AG04450 (cell line): ENCODE data around the gene ZNF385D. TPM values are rescaled to one million over a fixed set of nuclear protein-coding genes. Genes with fewer than 3 reads are reported as not detected.

ENCODE experiments used
- CTCF ChIA-PET: fragments of 300-600, 350-600 bp; formaldehyde crosslinking; extraction: SDS; loops from one replicate; lab custom pipeline; 2022; ENCODE audit warnings: antibody characterized with exemption, inconsistent platforms; lab: Charles Lee
- POLR2A ChIA-PET: fragments of 350-600 bp; formaldehyde crosslinking; extraction: SDS; loops from one replicate; lab custom pipeline; 2021; ENCODE audit warnings: antibody characterized with exemption, inconsistent platforms; lab: Yijun Ruan, JAX
- DNase-seq: peaks from one replicate; pipeline ENCODE4 v3.0.0-alpha.2; 2011; ENCODE audit warnings: low read depth, low spot score
- H3K27ac ChIP-seq: one replicate; pipeline ENCODE4 v1.5.1; 2012; ENCODE audit warnings: low read depth, low read length, control low read depth
- H3K27me3 ChIP-seq: one replicate; pipeline ENCODE4 v1.6.0; 2012; ENCODE audit warnings: low read length; ENCODE audit not compliant: control insufficient read depth, insufficient read depth
- H3K4me3 ChIP-seq: 2 replicates; pipeline ENCODE4 v1.5.1; 2011; ENCODE audit warnings: mild to moderate bottlenecking, low read depth, low read length, control low read depth
- H3K9me3 ChIP-seq: 2 replicates; pipeline ENCODE4 v1.5.1; 2012; ENCODE audit warnings: low read length; ENCODE audit not compliant: control insufficient read depth, insufficient read depth
- polyA plus RNA-seq: library from polyadenylated mRNA; depleted of rRNA; stranded (reverse); fragments of >200 nt; gene quantifications from 2 replicates; pipeline ENCODE4 v1.2.3, GENCODE V29; 2011
- TF ChIP-seq, protein P1 (sequence below): IDR thresholded peaks from 2 replicates; pipeline ENCODE4 v1.5.1; 2011; ENCODE audit warnings: low read depth, low read length, control low read depth, inconsistent platforms

ZNF385D gene
- polyA plus RNA-seq, 1 experiment: 0.10 TPM

DNA sequence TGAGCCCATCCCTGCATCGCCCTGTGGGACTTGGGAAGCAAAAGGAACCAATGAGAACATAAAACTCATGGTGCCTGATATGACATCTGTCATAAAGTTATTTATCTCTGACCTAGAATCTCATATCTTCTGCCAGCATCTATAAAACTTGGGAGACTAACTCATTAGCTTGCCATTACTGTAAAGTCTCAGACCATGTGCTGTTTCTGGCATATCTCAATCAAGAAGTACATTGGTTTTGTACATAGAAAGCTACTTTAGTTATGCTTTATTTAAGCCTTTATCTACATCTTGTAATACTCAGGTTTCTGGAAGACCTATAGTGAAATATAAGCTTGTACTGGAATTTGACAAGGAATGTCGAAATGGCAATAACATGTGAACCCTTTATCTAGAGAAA is 112.5 kb downstream of the ZNF385D start:
- Histone ChIP-seq H3K27ac (no peak overlapping the region), H3K9me3 (no peaks in the 10 kb centered on the region), H3K4me3 (no peak overlapping the region), H3K27me3 (no peaks in the 10 kb centered on the region)
- TF ChIP-seq, protein P1, sequence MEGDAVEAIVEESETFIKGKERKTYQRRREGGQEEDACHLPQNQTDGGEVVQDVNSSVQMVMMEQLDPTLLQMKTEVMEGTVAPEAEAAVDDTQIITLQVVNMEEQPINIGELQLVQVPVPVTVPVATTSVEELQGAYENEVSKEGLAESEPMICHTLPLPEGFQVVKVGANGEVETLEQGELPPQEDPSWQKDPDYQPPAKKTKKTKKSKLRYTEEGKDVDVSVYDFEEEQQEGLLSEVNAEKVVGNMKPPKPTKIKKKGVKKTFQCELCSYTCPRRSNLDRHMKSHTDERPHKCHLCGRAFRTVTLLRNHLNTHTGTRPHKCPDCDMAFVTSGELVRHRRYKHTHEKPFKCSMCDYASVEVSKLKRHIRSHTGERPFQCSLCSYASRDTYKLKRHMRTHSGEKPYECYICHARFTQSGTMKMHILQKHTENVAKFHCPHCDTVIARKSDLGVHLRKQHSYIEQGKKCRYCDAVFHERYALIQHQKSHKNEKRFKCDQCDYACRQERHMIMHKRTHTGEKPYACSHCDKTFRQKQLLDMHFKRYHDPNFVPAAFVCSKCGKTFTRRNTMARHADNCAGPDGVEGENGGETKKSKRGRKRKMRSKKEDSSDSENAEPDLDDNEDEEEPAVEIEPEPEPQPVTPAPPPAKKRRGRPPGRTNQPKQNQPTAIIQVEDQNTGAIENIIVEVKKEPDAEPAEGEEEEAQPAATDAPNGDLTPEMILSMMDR: no peak
- DNase-seq: no peak
- POLR2A ChIA-PET: no interaction called here
- CTCF ChIA-PET: no interaction called here

DNA sequence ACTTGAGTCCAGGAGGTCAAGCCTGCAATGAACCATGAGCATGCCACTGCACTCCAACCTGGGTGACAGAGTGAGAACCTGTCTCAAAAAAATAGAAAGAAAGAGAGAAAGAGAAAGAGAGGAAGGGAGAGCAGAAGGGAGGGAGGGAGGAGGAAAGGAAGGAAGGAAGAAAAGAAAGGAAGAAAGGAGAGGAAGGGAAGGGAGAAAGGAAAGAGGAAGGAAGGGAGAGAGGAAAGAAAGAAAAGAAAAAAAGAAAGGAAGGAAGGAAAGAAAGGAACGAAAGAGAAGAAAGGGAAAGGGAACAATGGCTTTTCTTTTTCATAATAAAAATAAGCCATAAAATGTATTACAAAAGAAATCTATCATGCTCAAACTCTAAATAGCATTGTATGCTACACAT is 116.9 kb downstream of the ZNF385D start:
- Histone ChIP-seq H3K27me3 (no peaks in the 10 kb centered on the region), H3K4me3 (no peak overlapping the region), H3K27ac (no peak overlapping the region), H3K9me3 (no peaks in the 10 kb centered on the region)
- POLR2A ChIA-PET: no interaction called here
- DNase-seq: no peak
- CTCF ChIA-PET: interaction anchor here (0.6 kb wide), 1 partner anchor 1593 kb away, joined by 4 read pairs; no protein-coding TSS in a partner anchor
- TF ChIP-seq, protein P1: no peak

DNA sequence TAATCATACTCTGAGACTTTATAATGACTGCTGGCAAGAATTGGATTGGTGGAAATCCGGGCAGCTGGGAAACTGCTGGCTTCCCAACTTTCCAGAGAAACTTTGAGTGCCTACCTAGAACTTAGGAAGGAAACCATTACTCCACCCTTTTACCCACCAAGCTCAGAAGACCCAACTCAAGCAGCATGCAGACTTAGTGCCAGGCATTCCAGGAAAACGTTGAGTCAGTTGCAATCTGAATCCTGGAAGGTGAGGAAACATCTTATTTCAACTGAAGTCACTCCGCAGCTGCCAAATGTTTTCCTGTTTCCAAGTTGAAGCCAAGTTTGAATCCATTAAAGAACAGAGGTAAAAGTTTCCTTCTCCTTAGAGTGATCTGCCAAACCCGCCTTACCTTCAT is 126.5 kb downstream of the ZNF385D start:
- Histone ChIP-seq H3K4me3 (no peak overlapping the region), H3K9me3 (no peaks in the 10 kb centered on the region), H3K27ac (no peak overlapping the region), H3K27me3 (no peaks in the 10 kb centered on the region)
- DNase-seq: no peak
- TF ChIP-seq, protein P1: no peak
- ChIA-PET CTCF (no interaction called here), POLR2A (no interaction called here)

DNA sequence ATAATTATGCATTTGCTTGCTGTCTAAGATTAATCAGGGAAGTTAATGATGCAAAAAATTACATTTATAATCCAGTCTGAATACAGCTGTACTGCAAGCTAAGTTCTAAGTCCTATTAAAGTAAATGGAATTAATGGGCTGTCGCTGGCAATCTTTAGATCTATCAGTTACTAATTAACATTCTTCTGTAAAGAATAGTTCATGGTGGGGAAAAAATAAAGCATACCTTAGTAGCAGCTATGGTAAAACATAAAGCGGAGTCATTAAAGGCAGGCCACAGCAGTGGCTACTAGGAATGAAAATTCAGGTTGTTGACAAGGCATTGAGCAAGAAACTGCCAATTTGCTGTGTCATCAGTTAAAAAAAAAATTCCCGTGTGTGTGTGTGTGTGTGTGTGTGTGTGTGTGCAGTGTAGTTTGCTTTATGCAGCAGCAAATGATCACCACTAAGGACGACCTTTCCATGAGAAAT is 129.8 kb downstream of the ZNF385D start:
- POLR2A ChIA-PET: no interaction called here

DNA sequence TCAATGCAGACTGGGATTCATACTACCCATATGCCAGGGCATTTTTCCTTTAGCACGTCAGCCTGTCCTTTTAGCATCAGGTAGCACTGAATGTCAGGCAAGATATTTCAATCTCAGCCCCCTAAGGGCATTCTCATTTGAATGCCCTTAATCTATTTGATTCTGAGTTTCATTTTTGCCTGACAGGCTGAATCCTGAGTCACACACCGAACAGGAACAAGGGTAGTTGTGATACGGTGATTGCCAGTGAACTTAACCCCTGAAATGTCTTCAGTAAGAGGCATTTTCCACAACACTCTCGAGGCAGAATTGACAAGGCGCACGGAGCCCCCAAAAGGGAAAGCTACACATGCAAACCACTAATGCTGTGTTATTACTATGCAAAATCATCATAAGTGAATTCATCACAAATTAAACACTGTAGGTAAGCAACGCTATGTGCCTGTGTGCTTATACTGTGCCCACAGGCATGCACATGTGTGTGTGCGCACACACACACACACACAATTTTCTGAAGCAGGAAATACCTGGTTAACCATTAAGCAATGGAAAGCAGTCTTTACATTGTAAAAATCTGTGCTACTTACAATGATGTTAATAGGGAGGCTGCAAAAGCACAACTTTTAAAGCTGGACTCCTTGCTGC is 130.4 kb downstream of the ZNF385D start:
- H3K27ac ChIP-seq: no peak overlapping the region
- H3K27me3 ChIP-seq: no peaks in the 10 kb centered on the region
- TF ChIP-seq, protein P1: no peak
- no peak overlapping the region for H3K4me3 ChIP-seq
- ChIA-PET POLR2A (no interaction called here), CTCF (no interaction called here)
- no peak for DNase-seq
- no peaks in the 10 kb centered on the region for H3K9me3 ChIP-seq

More for the DNA sequence above, 129.8 kb downstream of the ZNF385D start:
- Histone ChIP-seq H3K4me3 (no peak overlapping the region), H3K27me3 (no peaks in the 10 kb centered on the region), H3K27ac (no peak overlapping the region), H3K9me3 (no peaks in the 10 kb centered on the region)
- CTCF ChIA-PET: no interaction called here
- peak; percentile 21 for DNase-seq
- TF ChIP-seq, protein P1: no peak
